HUES48 (cell line): Measurements from ENCODE around the gene TCF25.

ENCODE experiments used
- H3K27ac ChIP-seq: one replicate; pipeline ENCODE4 v1.7.0; 2013; ENCODE audit warnings: low read depth, low read length, inconsistent platforms
- H3K27me3 ChIP-seq: 2 replicates; pipeline ENCODE4 v1.6.1; 2013; ENCODE audit warnings: mild to moderate bottlenecking, low read length; ENCODE audit not compliant: control insufficient read depth, insufficient read depth
- H3K36me3 ChIP-seq: 2 replicates; pipeline ENCODE4 v1.6.1; 2013; ENCODE audit warnings: low read length; ENCODE audit not compliant: control insufficient read depth, insufficient read depth
- H3K4me1 ChIP-seq: 2 replicates; pipeline ENCODE4 v1.6.1; 2013; ENCODE audit warnings: mild to moderate bottlenecking, low read length; ENCODE audit not compliant: control insufficient read depth, insufficient read depth
- H3K4me3 ChIP-seq: 2 replicates; pipeline ENCODE4 v1.5.1; 2013; ENCODE audit warnings: mild to moderate bottlenecking, low read depth, low read length
- H3K9ac ChIP-seq: 2 replicates; pipeline ENCODE4 v1.6.1; 2013; ENCODE audit warnings: mild to moderate bottlenecking, low read depth, low read length, moderate library complexity
- H3K9me3 ChIP-seq: 2 replicates; pipeline ENCODE4 v1.6.1; 2013; ENCODE audit warnings: low read length; ENCODE audit not compliant: control insufficient read depth, insufficient read depth

The TCF25 gene

GRCh38 chr16:89936034-89936433 is 62.6 kb downstream of the TCF25 start:
- Histone ChIP-seq H3K4me1 (no peaks in the 10 kb centered on the region), H3K27me3 (no peaks in the 10 kb centered on the region), H3K27ac (no peak overlapping the region), H3K9me3 (no peaks in the 10 kb centered on the region), H3K4me3 (no peak overlapping the region), H3K9ac (no peak overlapping the region), H3K36me3 (peaks cover 53% of the 10 kb centered on the region)

GRCh38 chr16:89936508-89936907 is 63.1 kb downstream of the TCF25 start:
- Histone ChIP-seq H3K27me3 (no peaks in the 10 kb centered on the region), H3K9me3 (no peaks in the 10 kb centered on the region), H3K36me3 (peaks cover 48% of the 10 kb centered on the region), H3K4me1 (no peaks in the 10 kb centered on the region), H3K27ac (no peak overlapping the region), H3K4me3 (no peak overlapping the region), H3K9ac (no peak overlapping the region)

GRCh38 chr16:89936981-89937380 is 63.6 kb downstream of the TCF25 start:
- no peaks in the 10 kb centered on the region for H3K9me3 ChIP-seq
- H3K27me3 ChIP-seq: no peaks in the 10 kb centered on the region
- H3K36me3 ChIP-seq: peaks cover 43% of the 10 kb centered on the region
- no peak overlapping the region for H3K9ac ChIP-seq
- H3K27ac ChIP-seq: no peak overlapping the region
- H3K4me1 ChIP-seq: no peaks in the 10 kb centered on the region
- H3K4me3 ChIP-seq: no peak overlapping the region

GRCh38 chr16:89938175-89938885 is 64.9 kb downstream of the TCF25 start:
- Histone ChIP-seq H3K27ac (no peak overlapping the region), H3K4me3 (no peak overlapping the region), H3K9ac (no peak overlapping the region), H3K36me3 (peaks cover 30% of the 10 kb centered on the region), H3K9me3 (no peaks in the 10 kb centered on the region), H3K27me3 (no peaks in the 10 kb centered on the region), H3K4me1 (no peaks in the 10 kb centered on the region)

- Histone ChIP-seq H3K9me3 (no peaks in the 10 kb centered on the region), H3K4me3 (no peak overlapping the region), H3K36me3 (no peaks in the 10 kb centered on the region), H3K27me3 (peaks cover 29% of the 10 kb centered on the region), H3K9ac (no peak overlapping the region), H3K4me1 (peaks cover 5% of the 10 kb centered on the region), H3K27ac (no peak overlapping the region)
Observed at GRCh38 chr16:89944773-89945172, 71.4 kb downstream of the TCF25 start.

- Histone ChIP-seq H3K36me3 (no peaks in the 10 kb centered on the region), H3K9me3 (no peaks in the 10 kb centered on the region), H3K27ac (no peak overlapping the region), H3K4me1 (peaks cover 5% of the 10 kb centered on the region), H3K4me3 (no peak overlapping the region), H3K9ac (no peak overlapping the region), H3K27me3 (peaks cover 32% of the 10 kb centered on the region)
Observed at GRCh38 chr16:89945654-89946053, 72.3 kb downstream of the TCF25 start.

- no peaks in the 10 kb centered on the region for H3K36me3 ChIP-seq
- peaks cover 5% of the 10 kb centered on the region for H3K4me1 ChIP-seq
- no peak overlapping the region for H3K4me3 ChIP-seq
- peaks cover 32% of the 10 kb centered on the region for H3K27me3 ChIP-seq
- H3K9me3 ChIP-seq: no peaks in the 10 kb centered on the region
- H3K27ac ChIP-seq: no peak overlapping the region
- no peak overlapping the region for H3K9ac ChIP-seq
Observed at GRCh38 chr16:89946515-89946914, 73.1 kb downstream of the TCF25 start.

GRCh38 chr16:89949121-89949742 is 75.8 kb downstream of the TCF25 start:
- Histone ChIP-seq H3K4me3 (peak overlapping the region; percentile 60), H3K27ac (no peak overlapping the region), H3K36me3 (no peaks in the 10 kb centered on the region), H3K4me1 (peaks cover 5% of the 10 kb centered on the region), H3K9me3 (no peaks in the 10 kb centered on the region), H3K27me3 (peaks cover 32% of the 10 kb centered on the region), H3K9ac (no peak overlapping the region)

- Histone ChIP-seq H3K9ac (no peak overlapping the region), H3K27ac (no peak overlapping the region)
Observed at GRCh38 chr16:89949756-89950155, 76.4 kb downstream of the TCF25 start.

GRCh38 chr16:89951509-89951908 is 78.1 kb downstream of the TCF25 start:
- Histone ChIP-seq H3K36me3 (0 out of 2 replicates have a peak, but pooled peaks cover 8% of the 10 kb centered on the region), H3K4me3 (no peak overlapping the region), H3K27me3 (peaks cover 27% of the 10 kb centered on the region), H3K27ac (no peak overlapping the region), H3K9me3 (no peaks in the 10 kb centered on the region), H3K4me1 (peaks cover 9% of the 10 kb centered on the region), H3K9ac (no peak overlapping the region)

More at GRCh38 chr16:89949756-89950155, 76.4 kb downstream of the TCF25 start:
- peaks cover 32% of the 10 kb centered on the region for H3K27me3 ChIP-seq
- H3K36me3 ChIP-seq: 0 out of 2 replicates have a peak, but pooled peaks cover 1% of the 10 kb centered on the region
- peak overlapping the region; percentile 60; the same call in 1 of the 2 replicates for H3K4me3 ChIP-seq
- H3K9me3 ChIP-seq: no peaks in the 10 kb centered on the region
- H3K4me1 ChIP-seq: peaks cover 7% of the 10 kb centered on the region

GRCh38 chr16:89952049-89952448 is 78.7 kb downstream of the TCF25 start:
- peaks cover 23% of the 10 kb centered on the region for H3K27me3 ChIP-seq
- no peak overlapping the region for H3K27ac ChIP-seq
- 0 out of 2 replicates have a peak, but pooled peaks cover 8% of the 10 kb centered on the region for H3K36me3 ChIP-seq
- H3K9me3 ChIP-seq: no peaks in the 10 kb centered on the region
- peaks cover 9% of the 10 kb centered on the region for H3K4me1 ChIP-seq
- H3K9ac ChIP-seq: no peak overlapping the region
- no peak overlapping the region for H3K4me3 ChIP-seq
